ENCODE results near the gene CDH4.

CDH4 gene

DNA sequence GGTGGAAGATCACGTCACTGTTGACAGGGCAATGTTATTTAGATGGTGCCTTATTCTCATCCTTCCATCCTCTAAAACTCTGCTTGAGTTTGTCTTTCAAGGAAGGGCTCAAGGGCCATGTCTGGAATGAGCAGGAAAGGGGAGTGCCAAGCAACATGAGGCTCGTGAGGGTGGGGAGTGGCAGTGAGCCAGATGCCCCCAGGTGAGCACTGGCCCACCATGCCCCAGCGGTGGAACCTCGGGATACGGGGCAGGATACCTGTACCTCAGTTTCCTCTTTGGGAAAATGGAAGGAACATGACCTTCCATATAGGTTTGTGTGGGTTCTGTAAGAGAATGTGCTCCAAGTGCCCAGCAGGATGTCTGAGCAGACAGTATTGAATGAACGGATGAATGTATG, 476.3 kb downstream of the CDH4 start:
- H2BK15ac ChIP-seq (ENCODE audit: low read length), result no peak overlapping the region
- H3K79me1 ChIP-seq (ENCODE audit: low read depth, low read length), result no peaks in the 10 kb centered on the region
- no peak overlapping the region for H3K4me2 ChIP-seq (ENCODE audit: insufficient read depth, low read length, poor library complexity, severe bottlenecking)
- H2BK120ac ChIP-seq (ENCODE audit: low read depth, low read length), result no peak overlapping the region
- no peak overlapping the region for H3K23ac ChIP-seq (ENCODE audit: low read depth, low read length, poor library complexity)
- H3K14ac ChIP-seq (ENCODE audit: low read length), result no peak overlapping the region
- H3K27ac ChIP-seq (replicated peaks; ENCODE audit: low read length), result no peak overlapping the region
- no peak overlapping the region for H2BK5ac ChIP-seq (ENCODE audit: low read length)
- H4K91ac ChIP-seq (ENCODE audit: low read depth, low read length, poor library complexity), result no peak overlapping the region
- H3K36me3 ChIP-seq (replicated peaks in 1 of 2; ENCODE audit: control insufficient read depth in 2 of 2, insufficient read depth in 2 of 2, low read length in 2 of 2), result peaks cover 0 to 4% of the 10 kb centered on the region in 2 donors
- H2AK5ac ChIP-seq (ENCODE audit: low read depth, low read length), result no peak overlapping the region
- peaks cover 0 to 6% of the 10 kb centered on the region in 2 donors for H3K9me3 ChIP-seq (replicated peaks in 1 of 2; ENCODE audit: control insufficient read depth in 2 of 2, insufficient read depth in 1 of 2, low read depth in 1 of 2, low read length in 2 of 2)
- peaks cover 6 to 17% of the 10 kb centered on the region in 2 donors for H3K4me1 ChIP-seq (ENCODE audit: control insufficient read depth in 2 of 2, insufficient read depth in 1 of 2, low read depth in 1 of 2, low read length in 2 of 2)
- no peak overlapping the region for H2BK12ac ChIP-seq (ENCODE audit: low read length)
- H3K18ac ChIP-seq (ENCODE audit: low read length), result no peak overlapping the region
- no peak overlapping the region for H2AFZ ChIP-seq (ENCODE audit: low read length)
- no peak overlapping the region for H4K8ac ChIP-seq (ENCODE audit: low read depth, low read length)
- H3K27me3 ChIP-seq (ENCODE audit: control insufficient read depth in 3 of 3, insufficient read depth in 3 of 3, low read depth in 1 of 3, low read length in 3 of 3), result no peaks in the 10 kb centered on the region
- H3K4ac ChIP-seq (ENCODE audit: low read length), result no peak overlapping the region
- no peak for DNase-seq (ENCODE audit: low spot score)
- no CpG with 5 or more reads among the region's 6 CpGs for WGBS, 2 donors (ENCODE audit: extremely low coverage in 2 of 2, insufficient read length in 2 of 2, insufficient replicate concordance in 1 of 2)
- H3K9ac ChIP-seq (ENCODE audit: low read depth, low read length, poor library complexity), result no peak overlapping the region
- H3K4me3 ChIP-seq (ENCODE audit: low read length in 2 of 2), result no peak overlapping the region

DNA sequence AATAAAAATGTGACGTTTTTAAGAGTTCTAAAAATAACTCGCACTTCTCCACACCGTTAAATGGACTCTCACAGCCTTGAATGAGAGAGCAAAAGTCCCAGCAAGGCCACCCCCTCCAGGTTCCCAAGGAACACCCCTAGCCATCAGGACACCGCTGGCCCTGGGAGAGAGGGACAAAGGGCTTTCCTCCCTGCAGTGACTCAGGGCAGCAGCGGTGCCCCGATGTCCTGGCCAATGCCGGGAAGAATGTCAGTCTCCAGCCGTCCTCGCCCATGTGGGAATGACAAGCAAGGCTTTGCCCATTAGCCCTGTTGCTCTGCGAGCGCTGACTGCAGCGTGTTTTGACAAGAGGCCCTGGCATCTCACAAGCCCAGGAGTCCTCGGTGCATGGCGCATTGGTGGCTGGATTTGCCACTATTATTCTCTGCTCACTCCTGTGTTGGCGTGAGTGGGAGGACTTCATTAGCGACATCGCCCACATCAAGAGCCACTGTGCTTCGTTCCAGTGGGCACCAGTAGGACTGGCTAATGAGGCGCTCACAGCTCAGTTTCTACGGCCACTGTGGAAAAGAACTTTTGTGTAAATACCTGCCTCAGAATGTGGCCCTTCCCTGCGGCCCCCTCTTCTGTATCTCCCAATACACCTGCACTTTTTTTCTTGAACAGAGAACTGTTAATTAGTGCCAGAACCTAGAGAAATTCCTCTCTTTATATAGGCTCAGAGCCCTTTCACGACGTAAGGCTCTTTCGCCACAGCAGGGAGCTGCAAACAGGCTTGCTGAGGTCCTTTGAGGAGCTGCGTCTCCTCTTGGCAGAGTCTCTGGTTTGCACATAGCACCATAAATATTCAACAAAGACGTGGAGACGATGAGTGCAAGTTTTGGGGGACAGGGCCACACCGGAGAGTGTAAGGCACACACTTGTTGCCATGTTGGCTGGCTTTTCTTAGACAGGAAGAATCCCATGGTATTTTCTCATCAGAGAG, 477.0 kb downstream of the CDH4 start:
- Histone ChIP-seq H3K79me1 (ENCODE audit: low read depth, low read length) (no peaks in the 10 kb centered on the region), H3K23ac (ENCODE audit: low read depth, low read length, poor library complexity) (no peak overlapping the region), H3K36me3 (replicated peaks in 1 of 2; ENCODE audit: control insufficient read depth in 2 of 2, insufficient read depth in 2 of 2, low read length in 2 of 2) (peaks cover 0 to 4% of the 10 kb centered on the region in 2 donors), H3K4me1 (ENCODE audit: control insufficient read depth in 2 of 2, insufficient read depth in 1 of 2, low read depth in 1 of 2, low read length in 2 of 2) (peaks cover 14 to 22% of the 10 kb centered on the region in 2 donors), H3K14ac (ENCODE audit: low read length) (no peak overlapping the region), H3K9ac (ENCODE audit: low read depth, low read length, poor library complexity) (peak overlapping the region; percentile 35), H3K4ac (ENCODE audit: low read length) (no peak overlapping the region), H2AK5ac (ENCODE audit: low read depth, low read length) (no peak overlapping the region), H2BK15ac (ENCODE audit: low read length) (peak overlapping the region; percentile 7), H3K27ac (replicated peaks; ENCODE audit: low read length) (peak overlapping the region; percentile 4), H4K8ac (ENCODE audit: low read depth, low read length) (no peak overlapping the region), H2BK120ac (ENCODE audit: low read depth, low read length) (no peak overlapping the region), H3K9me3 (replicated peaks in 1 of 2; ENCODE audit: control insufficient read depth in 2 of 2, insufficient read depth in 1 of 2, low read depth in 1 of 2, low read length in 2 of 2) (peaks cover 0 to 6% of the 10 kb centered on the region in 2 donors), H3K4me3 (ENCODE audit: low read length in 2 of 2) (no peak overlapping the region), H3K27me3 (ENCODE audit: control insufficient read depth in 3 of 3, insufficient read depth in 3 of 3, low read depth in 1 of 3, low read length in 3 of 3) (no peaks in the 10 kb centered on the region), H2AFZ (ENCODE audit: low read length) (no peak overlapping the region), H2BK5ac (ENCODE audit: low read length) (no peak overlapping the region), H3K18ac (ENCODE audit: low read length) (peak overlapping the region; percentile 66), H3K4me2 (ENCODE audit: insufficient read depth, low read length, poor library complexity, severe bottlenecking) (no peak overlapping the region), H2BK12ac (ENCODE audit: low read length) (peak overlapping the region; percentile 4), H4K91ac (ENCODE audit: low read depth, low read length, poor library complexity) (no peak overlapping the region)
- DNase-seq (ENCODE audit: low spot score), result no peak
- no CpG with 5 or more reads among the region's 28 CpGs for WGBS, 2 donors (ENCODE audit: extremely low coverage in 2 of 2, insufficient read length in 2 of 2, insufficient replicate concordance in 1 of 2)

DNA sequence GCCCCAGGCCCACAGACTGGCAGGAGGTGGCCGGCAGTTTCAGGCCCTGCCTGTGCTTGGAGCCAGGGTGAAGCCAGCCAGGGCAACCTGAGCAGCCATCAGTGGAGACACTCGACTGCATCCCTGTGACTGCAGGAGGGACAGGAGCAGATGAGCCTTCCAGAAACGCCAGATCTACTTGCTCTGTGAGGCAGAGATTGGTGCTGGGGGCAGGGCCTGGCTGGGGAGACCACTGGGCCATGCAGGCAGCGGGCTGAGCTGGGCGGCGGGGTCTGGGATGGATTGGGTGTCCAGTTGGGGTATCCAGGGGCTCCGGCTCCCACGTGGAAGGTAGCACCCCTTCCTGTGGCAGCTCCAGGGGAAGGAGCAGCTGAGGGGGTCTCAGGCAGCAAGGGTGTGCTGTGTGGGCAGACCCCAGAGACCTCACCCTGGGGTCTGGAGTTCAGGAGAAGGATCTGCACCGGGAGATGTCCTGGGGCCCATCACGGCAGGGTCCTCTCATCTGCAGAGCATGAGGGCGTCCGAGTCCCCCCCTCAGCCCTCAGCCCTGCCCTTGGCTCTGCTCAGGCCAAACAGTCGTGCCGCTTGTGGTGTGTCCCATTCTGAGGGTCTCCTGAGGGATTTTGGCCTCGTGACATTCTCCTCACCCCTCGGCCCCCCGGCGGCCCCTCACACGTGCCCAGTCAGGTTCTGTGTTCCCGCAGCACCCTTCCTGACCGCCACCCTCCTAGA, 478.7 kb downstream of the CDH4 start:
- H3K4ac ChIP-seq (ENCODE audit: low read length), result no peak overlapping the region
- no peaks in the 10 kb centered on the region for H3K79me1 ChIP-seq (ENCODE audit: low read depth, low read length)
- no CpG with 5 or more reads among the region's 21 CpGs for WGBS, 2 donors (ENCODE audit: extremely low coverage in 2 of 2, insufficient read length in 2 of 2, insufficient replicate concordance in 1 of 2)
- H2BK15ac ChIP-seq (ENCODE audit: low read length), result no peak overlapping the region
- no peak overlapping the region for H3K4me2 ChIP-seq (ENCODE audit: insufficient read depth, low read length, poor library complexity, severe bottlenecking)
- H3K9ac ChIP-seq (ENCODE audit: low read depth, low read length, poor library complexity), result no peak overlapping the region
- DNase-seq (ENCODE audit: low spot score), result no peak
- no peaks in the 10 kb centered on the region for H3K27me3 ChIP-seq (ENCODE audit: control insufficient read depth in 3 of 3, insufficient read depth in 3 of 3, low read depth in 1 of 3, low read length in 3 of 3)
- no peak overlapping the region for H2BK12ac ChIP-seq (ENCODE audit: low read length)
- H2BK5ac ChIP-seq (ENCODE audit: low read length), result no peak overlapping the region
- peaks cover 20 to 27% of the 10 kb centered on the region in 2 donors for H3K4me1 ChIP-seq (ENCODE audit: control insufficient read depth in 2 of 2, insufficient read depth in 1 of 2, low read depth in 1 of 2, low read length in 2 of 2)
- peak overlapping the region; percentile 19 for H3K23ac ChIP-seq (ENCODE audit: low read depth, low read length, poor library complexity)
- H2BK120ac ChIP-seq (ENCODE audit: low read depth, low read length), result no peak overlapping the region
- no peak overlapping the region for H3K27ac ChIP-seq (replicated peaks; ENCODE audit: low read length)
- H3K18ac ChIP-seq (ENCODE audit: low read length), result peak overlapping the region; percentile 74
- peaks cover 0 to 6% of the 10 kb centered on the region in 2 donors for H3K9me3 ChIP-seq (replicated peaks in 1 of 2; ENCODE audit: control insufficient read depth in 2 of 2, insufficient read depth in 1 of 2, low read depth in 1 of 2, low read length in 2 of 2)
- no peak overlapping the region for H4K91ac ChIP-seq (ENCODE audit: low read depth, low read length, poor library complexity)
- H2AK5ac ChIP-seq (ENCODE audit: low read depth, low read length), result peak overlapping the region; percentile 51
- H3K14ac ChIP-seq (ENCODE audit: low read length), result peak overlapping the region; percentile 40
- H2AFZ ChIP-seq (ENCODE audit: low read length), result no peak overlapping the region
- H3K4me3 ChIP-seq (ENCODE audit: low read length in 2 of 2), result no peak overlapping the region
- H3K36me3 ChIP-seq (replicated peaks in 1 of 2; ENCODE audit: control insufficient read depth in 2 of 2, insufficient read depth in 2 of 2, low read length in 2 of 2), result peaks cover 0 to 4% of the 10 kb centered on the region in 2 donors
- H4K8ac ChIP-seq (ENCODE audit: low read depth, low read length), result no peak overlapping the region
